GM19468 (cell line): ENCODE measurements around the gene KCNAB1.

ENCODE experiments used
- ATAC-seq: cut with Tn5 transposase; IDR thresholded peaks from one replicate; pipeline ENCODE4 v1.9.1; 2021; ENCODE audit warnings: mild to moderate bottlenecking, moderate library complexity, moderate number of reproducible peaks; ENCODE audit not compliant: unreplicated experiment; ENCODE audit errors: extremely low read depth

The KCNAB1 gene

GRCh38 chr3:156383441-156384025 lies 263.2 kb downstream of the KCNAB1 start:
- no peak for ATAC-seq

GRCh38 chr3:156388497-156389448 lies 268.4 kb downstream of the KCNAB1 start:
- no peak for ATAC-seq

- no peak for ATAC-seq
Observed at GRCh38 chr3:156389449-156389950, 269.1 kb downstream of the KCNAB1 start.

- ATAC-seq, result no peak
Observed at GRCh38 chr3:156390846-156391245, 270.5 kb downstream of the KCNAB1 start.

GRCh38 chr3:156395961-156396710 lies 275.8 kb downstream of the KCNAB1 start:
- ATAC-seq, result no peak

- ATAC-seq, result no peak
Observed at GRCh38 chr3:156396851-156397250, 276.5 kb downstream of the KCNAB1 start.

GRCh38 chr3:156397534-156397933 lies 277.2 kb downstream of the KCNAB1 start:
- no peak for ATAC-seq

GRCh38 chr3:156400062-156400461 lies 279.7 kb downstream of the KCNAB1 start:
- no peak for ATAC-seq

GRCh38 chr3:156400735-156401134 lies 280.4 kb downstream of the KCNAB1 start:
- no peak for ATAC-seq

- no peak for ATAC-seq
Observed at GRCh38 chr3:156404217-156404616, 283.8 kb downstream of the KCNAB1 start.

GRCh38 chr3:156406393-156406792 lies 286.0 kb downstream of the KCNAB1 start:
- ATAC-seq, result no peak

- no peak for ATAC-seq
Observed at GRCh38 chr3:156407617-156408225, 287.3 kb downstream of the KCNAB1 start.

- no peak for ATAC-seq
Observed at GRCh38 chr3:156409694-156410093, 289.3 kb downstream of the KCNAB1 start.

GRCh38 chr3:156412600-156412999 lies 292.2 kb downstream of the KCNAB1 start:
- ATAC-seq, result no peak

- ATAC-seq, result no peak
Observed at GRCh38 chr3:156413293-156413892, 293.0 kb downstream of the KCNAB1 start.

- ATAC-seq, result no peak
Observed at GRCh38 chr3:156416846-156417558, 296.6 kb downstream of the KCNAB1 start.

GRCh38 chr3:156417559-156418132 lies 297.3 kb downstream of the KCNAB1 start:
- ATAC-seq, result no peak

GRCh38 chr3:156418428-156418827 lies 298.1 kb downstream of the KCNAB1 start:
- no peak for ATAC-seq

GRCh38 chr3:156421534-156421933 lies 301.2 kb downstream of the KCNAB1 start:
- ATAC-seq, result no peak
